ENCODE data around the gene FAM111B.

GRCh38 chr11:59144096-59144495, 37.1 kb downstream of the FAM111B start:
- TF ChIP-seq POLR2A (IDR thresholded peaks at IDR 0.05) (no peak), CTCF (IDR thresholded peaks at IDR 0.05) (no peak)

All from stomach (tissue), 4 donors.